Right renal pelvis (tissue), 4 donors: Measurements from ENCODE around the gene PLCH2. TPM values are rescaled to one million over a fixed set of nuclear protein-coding genes. Genes with fewer than 3 reads are reported as not detected.

Source experiments
- DNase-seq, 4 donors: peaks; one replicate each; pipeline ENCODE4 v3.0.0-alpha.2; 2013; ENCODE audit warnings: low read depth in 4 of 4, low spot score in 3 of 4, missing footprints in 1 of 4
- polyA plus RNA-seq, 4 donors: library from polyadenylated mRNA; unstranded; fragments of 120-200 nt; gene quantifications; one replicate each; pipeline ENCODE4 v1.2.1, GENCODE V29; 2013; ENCODE audit not compliant: insufficient read length in 4 of 4

The PLCH2 gene
- polyA plus RNA-seq, 4 donors, result 0.86 to 2.4 (median 1.4) TPM

GRCh38 chr1:2509589-2509988 lies 33.5 kb downstream of the PLCH2 start:
- DNase-seq, result no peak

GRCh38 chr1:2510366-2511155 lies 34.5 kb downstream of the PLCH2 start:
- no peak for DNase-seq

DNA sequence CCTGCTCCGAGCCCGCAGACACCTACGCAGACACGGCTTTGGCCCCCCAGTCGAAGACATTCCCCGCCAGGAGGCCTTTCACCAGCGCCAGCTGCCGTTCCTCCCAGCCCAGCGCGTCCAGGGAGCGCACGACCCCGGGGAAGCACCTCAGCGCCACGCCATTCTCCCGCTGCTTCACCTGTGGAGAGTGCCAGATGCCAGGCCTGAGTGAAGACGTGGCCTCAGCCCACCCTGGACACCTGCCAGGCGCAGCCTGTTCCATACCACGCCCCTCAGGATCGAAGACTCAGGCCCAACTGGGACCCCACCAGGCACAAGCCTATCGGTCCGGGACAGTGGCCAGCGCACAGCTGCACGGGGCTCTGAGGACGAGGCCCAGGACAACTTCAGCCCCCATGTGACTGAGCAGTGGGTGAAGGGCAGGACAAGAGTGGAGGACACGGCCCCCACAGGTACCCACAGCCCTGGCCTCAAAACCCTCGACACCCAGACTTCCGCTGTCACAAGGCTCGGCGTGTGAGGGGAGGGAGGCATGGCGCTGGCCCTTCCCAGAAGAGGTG lies 36.9 kb downstream of the PLCH2 start:
- DNase-seq, result no peak

- no peak for DNase-seq
Measured at GRCh38 chr1:2513939-2514652, 38.0 kb downstream of the PLCH2 start.

DNA sequence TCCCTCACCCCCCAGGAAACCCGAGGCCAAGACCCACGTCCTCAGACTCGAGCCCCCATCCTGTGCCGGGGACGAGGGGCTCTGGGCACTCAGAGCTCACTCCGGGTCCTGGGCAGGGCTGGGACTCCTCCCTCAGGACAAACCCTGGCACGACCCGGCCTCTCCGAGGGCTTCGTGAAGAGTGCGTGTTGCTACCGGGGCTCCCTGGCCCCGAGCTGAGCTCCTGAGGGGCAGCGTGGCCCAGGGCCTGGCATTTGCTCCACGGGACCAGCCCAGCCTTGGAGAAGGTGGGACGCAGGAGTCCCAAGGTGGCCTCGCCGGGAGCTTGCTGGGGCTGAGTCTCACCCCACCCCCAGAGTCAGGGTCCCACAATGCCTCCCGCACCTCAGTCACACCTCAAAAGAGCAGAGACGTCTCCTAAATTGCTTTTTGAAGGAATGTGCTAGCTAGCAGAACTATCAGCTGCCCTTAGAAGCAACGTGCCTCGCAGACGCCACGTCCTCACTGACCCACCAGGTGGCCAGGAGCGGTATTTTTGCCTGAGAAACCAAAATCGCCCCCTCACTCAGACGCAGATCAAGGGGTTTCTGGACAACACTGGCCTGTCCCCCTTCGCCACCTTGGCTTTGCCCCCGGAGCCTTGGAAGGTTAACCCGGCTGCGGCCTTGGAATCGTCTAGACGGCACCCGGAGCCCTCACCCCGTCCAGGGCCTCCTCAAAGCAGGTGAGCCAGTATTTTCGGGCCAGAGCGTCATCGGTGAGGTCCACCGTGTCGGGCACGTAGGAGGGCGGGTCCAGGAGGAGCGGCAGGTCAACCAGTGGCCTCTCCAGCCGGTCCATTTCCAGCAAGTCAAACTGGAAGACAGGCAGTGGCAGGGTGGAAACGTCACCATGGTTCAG lies 39.0 kb downstream of the PLCH2 start:
- DNase-seq, result no peak

DNA sequence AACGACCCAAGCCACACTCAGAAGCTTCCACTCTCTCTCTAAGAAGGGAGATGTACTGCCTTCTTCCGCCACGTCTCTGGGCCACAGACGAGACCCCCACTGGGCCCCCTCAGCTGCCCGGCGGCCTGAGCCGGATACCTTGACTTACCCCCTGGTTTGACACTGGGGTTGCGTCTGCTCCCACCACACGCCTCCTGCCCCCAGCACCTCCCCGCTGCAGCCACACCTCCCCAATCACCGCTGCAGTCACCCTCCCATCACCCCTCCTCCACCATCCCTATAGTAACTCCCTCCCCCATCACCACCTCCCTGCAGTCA lies 39.6 kb downstream of the PLCH2 start:
- DNase-seq, result no peak

DNA sequence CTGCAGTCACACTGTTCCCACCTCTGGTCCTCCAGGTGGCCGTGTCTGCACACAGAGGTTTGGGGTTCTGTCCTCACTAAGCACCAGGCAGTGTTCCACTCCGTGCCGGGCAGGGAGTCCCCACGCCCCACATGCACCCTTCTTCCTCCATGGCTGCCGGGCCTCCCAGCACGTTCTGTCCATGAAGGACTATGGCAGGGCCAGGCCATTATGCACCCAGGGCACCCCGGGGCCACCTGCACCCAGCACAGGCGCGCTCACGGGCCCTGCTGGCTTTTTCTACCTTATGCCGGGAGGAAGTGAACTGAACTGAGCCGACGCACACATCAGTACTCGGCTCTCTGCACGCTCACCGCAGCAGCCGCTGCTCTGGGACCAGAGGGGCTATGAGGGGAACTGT lies 40.0 kb downstream of the PLCH2 start:
- DNase-seq, result no peak

- no peak for DNase-seq
Measured at GRCh38 chr1:2516946-2517345, 40.9 kb downstream of the PLCH2 start.

GRCh38 chr1:2517966-2518365 lies 41.9 kb downstream of the PLCH2 start:
- no peak for DNase-seq

DNA sequence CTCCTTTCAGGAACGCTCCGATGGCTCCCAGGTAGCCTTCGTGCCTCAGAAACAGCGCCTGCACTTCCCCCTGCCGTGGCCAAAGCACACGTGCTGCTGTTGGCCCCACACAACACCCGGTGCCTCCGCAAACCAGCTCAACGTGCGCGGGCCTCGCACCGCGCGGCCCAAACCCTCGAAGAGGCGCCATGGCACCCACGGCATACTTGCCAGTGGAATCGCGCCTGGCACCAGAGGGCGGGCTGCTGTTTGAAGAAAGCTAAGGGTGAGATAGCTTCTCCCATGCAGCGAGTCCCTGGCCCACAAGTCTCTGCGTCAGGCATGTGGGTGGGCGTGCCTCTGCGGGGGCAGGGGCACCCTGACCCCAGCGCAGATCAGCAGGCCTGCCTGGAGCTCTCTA lies 42.4 kb downstream of the PLCH2 start:
- DNase-seq, result no peak

- no peak for DNase-seq
Measured at GRCh38 chr1:2519029-2519685, 43.1 kb downstream of the PLCH2 start.

DNA sequence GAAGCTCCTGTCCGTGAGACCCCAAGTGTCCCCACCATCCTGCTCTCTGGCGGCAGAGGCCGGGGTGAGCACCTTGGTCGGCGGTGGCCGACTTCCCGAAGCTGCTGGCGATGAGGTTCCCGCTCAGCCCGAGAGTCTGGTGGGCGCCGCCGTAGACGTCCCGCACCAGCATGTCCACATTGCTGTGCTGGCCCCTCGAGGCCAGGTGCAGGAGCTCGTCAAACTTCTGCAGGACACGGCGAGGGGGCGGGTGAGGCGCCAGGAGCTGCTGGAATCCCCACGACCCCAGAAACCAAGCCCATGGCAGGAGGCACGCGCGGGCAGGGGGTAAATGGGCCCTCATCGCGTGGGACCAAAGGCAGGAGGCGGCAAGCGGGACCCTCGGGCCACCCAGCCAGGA lies 43.6 kb downstream of the PLCH2 start:
- DNase-seq, result no peak

DNA sequence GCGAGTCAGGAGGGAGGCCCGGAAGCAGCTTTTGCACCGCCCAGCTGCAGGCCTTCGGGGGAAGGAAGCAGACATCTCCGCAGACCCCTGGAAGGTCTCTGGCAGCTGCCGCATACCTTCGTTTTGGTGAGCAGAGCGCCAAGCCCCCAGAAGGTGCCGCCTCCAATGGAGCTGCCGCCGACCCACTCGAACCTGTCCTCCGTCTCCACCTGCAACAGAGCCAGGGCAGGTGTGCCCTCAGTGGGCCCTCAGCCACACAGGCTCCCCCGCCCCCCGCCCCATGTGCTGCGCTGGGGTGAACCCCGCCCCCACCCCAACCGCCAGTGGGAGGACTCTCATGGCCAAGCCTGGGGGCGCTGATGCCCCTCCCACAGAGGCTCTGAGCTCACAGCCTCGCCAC lies 44.1 kb downstream of the PLCH2 start:
- no peak for DNase-seq

DNA sequence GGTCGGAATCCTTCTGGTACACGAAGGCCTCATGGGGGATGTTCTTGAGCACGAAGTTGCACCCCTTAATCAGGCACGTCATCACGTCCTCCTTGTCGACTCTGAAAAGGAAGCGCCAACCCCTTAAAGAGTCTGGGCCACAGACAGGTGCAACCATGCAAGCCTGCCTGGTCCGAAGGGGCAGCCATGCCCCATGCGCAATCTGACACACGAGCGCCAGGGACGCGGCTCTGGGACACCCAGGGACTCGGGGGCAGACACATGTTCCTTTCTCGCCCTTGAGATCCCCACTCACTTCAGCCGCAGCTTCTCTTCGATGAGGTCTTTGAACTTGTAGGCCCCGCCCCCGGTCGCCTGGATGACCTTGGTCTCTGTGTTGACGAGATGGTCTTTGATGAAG lies 44.7 kb downstream of the PLCH2 start:
- DNase-seq, result no peak

GRCh38 chr1:2522230-2522629 lies 46.1 kb downstream of the PLCH2 start:
- DNase-seq, result no peak

GRCh38 chr1:2523191-2523890 lies 47.3 kb downstream of the PLCH2 start:
- no peak for DNase-seq

DNA sequence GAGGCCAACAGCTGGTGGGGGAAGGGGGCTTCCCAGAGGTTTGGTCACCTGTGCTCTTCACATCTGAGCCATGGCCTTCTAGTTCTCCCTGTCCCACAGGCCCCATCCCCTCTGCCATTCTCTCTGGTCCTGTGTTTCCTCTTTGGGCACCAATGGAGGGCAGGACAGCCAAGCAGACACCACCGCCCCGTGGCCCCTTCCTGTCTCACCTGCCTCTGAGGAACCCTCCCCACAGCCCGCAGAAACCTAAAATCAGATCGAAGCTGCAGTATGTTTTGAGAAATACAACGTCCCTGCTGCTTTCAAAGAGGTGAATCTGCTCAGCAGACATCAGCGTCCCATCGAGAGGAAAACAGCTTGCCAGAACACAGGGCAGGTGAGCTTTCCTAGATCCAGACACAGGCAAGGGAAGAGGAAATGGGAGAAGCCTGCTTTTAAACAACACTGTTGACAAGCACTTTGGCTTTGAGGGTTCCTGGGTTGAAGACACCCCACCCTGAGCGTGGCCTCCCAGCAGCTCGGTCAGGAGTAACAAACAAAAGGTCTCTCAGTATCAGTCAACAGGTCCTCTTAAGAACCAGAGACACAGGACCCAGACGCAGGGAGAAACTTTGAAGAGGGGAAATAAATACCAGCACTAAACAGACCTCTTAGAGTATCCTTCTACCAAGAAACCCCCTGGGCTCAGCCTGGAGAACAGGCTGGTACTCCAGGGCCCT lies 48.0 kb downstream of the PLCH2 start:
- no peak for DNase-seq

DNA sequence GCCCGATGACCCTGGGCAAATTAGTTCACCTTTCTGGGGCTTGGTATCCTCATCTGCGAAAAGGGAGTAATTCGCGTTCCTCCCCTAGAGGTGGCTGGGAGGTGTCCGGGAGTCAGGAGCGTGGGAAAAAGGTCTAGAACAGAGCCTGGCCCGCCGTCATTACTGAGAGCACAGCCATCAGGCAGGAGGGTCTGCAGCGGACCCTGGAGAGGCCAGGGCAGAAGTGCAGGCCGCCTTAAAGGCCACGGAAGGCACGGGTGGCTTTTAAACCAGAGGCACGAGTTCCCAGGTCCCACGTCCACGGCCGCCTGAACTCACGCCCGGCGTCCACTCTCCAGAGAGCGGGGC lies 49.5 kb downstream of the PLCH2 start:
- no peak for DNase-seq
